BLaER1 (cell line): ENCODE measurements around the gene DNAJC2.
"Not testable (repeated sequence)": the region's sequence is repeated elsewhere in the genome, so short reads cannot be mapped to it uniquely, and the experiment has no call there.

Experiments used
- H3K27ac ChIP-seq: shearing (Covaris generic); formaldehyde crosslinking; 2 replicates; pipeline ENCODE4 v1.8.1; 2022
- H3K27me3 ChIP-seq: shearing (Covaris generic); formaldehyde crosslinking; 2 replicates; pipeline ENCODE4 v1.8.1; 2022
- H3K36me3 ChIP-seq: shearing (Covaris generic); formaldehyde crosslinking; 2 replicates; pipeline ENCODE4 v1.8.1; 2022
- H3K4me1 ChIP-seq: shearing (Covaris generic); formaldehyde crosslinking; 2 replicates; pipeline ENCODE4 v1.8.1; 2022
- H3K4me2 ChIP-seq: shearing (Covaris generic); formaldehyde crosslinking; 2 replicates; pipeline ENCODE4 v1.8.1; 2022
- H3K4me3 ChIP-seq: shearing (Covaris generic); formaldehyde crosslinking; 2 replicates; pipeline ENCODE4 v1.8.1; 2022
- H3K9ac ChIP-seq: shearing (Covaris generic); formaldehyde crosslinking; 2 replicates; pipeline ENCODE4 v1.8.1; 2022
- H3K9me3 ChIP-seq: shearing (Covaris generic); formaldehyde crosslinking; 2 replicates; pipeline ENCODE4 v1.8.1; 2022
- H4K20me1 ChIP-seq: shearing (Covaris generic); formaldehyde crosslinking; 2 replicates; pipeline ENCODE4 v1.8.1; 2022
- Cebpa-rat ChIP-seq: shearing (Covaris generic); IDR thresholded peaks from 2 replicates; pipeline ENCODE4 v1.8.1; 2022

The DNAJC2 gene

DNA sequence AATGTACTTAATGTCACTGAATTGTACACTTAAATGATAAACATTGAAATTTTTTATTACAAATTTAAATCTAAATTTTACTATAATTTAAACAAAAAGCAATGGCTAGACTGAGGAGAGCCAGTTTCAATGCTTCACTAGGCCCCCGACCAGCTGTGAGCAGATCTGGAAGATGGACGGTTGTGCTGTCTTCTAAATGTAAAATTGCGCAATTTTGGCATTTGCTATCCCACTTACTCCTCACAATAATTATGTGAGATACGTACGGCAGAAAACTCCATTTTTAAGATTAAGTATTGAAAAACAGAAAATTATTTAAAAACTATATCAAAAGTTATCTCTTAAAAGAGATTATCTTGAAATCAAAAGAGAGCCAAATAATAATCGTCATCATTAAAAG is 71.2 kb downstream of the DNAJC2 start:
- H3K9ac ChIP-seq, H3K27me3 ChIP-seq, H4K20me1 ChIP-seq, H3K9me3 ChIP-seq, H3K27ac ChIP-seq, H3K4me1 ChIP-seq, H3K4me3 ChIP-seq, H3K4me2 ChIP-seq: not testable (repeated sequence)
- peak; percentile 75 for TF ChIP-seq Cebpa-rat
- H3K36me3 ChIP-seq: peaks cover 20% of the 10 kb centered on the region; the same call in 1 of the 2 replicates

GRCh38 chr7:103266229-103266628 is 78.3 kb downstream of the DNAJC2 start:
- not testable (repeated sequence) for H3K9me3 ChIP-seq, H4K20me1 ChIP-seq, H3K36me3 ChIP-seq, H3K27ac ChIP-seq, H3K4me2 ChIP-seq, H3K4me1 ChIP-seq, H3K9ac ChIP-seq, H3K27me3 ChIP-seq, H3K4me3 ChIP-seq

- not testable (repeated sequence) for H4K20me1 ChIP-seq, H3K9me3 ChIP-seq, H3K27me3 ChIP-seq, H3K4me1 ChIP-seq, H3K4me3 ChIP-seq, H3K36me3 ChIP-seq, H3K27ac ChIP-seq, H3K4me2 ChIP-seq, H3K9ac ChIP-seq
Observed at GRCh38 chr7:103264054-103264453, 80.5 kb downstream of the DNAJC2 start.
